C4-2B (cell line): ENCODE results near the gene TMEM40.

Experiments
- CTCF ChIP-seq: fragments of 450-650 bp; conservative IDR thresholded peaks from 2 replicates; pipeline ENCODE4 v1.5.1; 2017; ENCODE audit warnings: mild to moderate bottlenecking
- ZFX ChIP-seq: fragments of 450-650 bp; IDR thresholded peaks from 2 replicates; pipeline ENCODE4 v1.6.1; 2017

GRCh38 chr3:12798559-12799179 is 39.6 kb upstream of the TMEM40 start:
- no peak for TF ChIP-seq CTCF
- TF ChIP-seq ZFX = no peak
